PC-9 (cell line): ENCODE measurements around the gene S100B. TPM values are rescaled to one million over a fixed set of nuclear protein-coding genes. Genes with fewer than 3 reads are reported as not detected.
A peak's percentile ranks its signal among the peaks of the same experiment; 100 is the strongest.

ENCODE experiments used
- BruUV-seq: library from RNA; stranded (reverse); fragments of 400-500 nt; replicated peaks from 2 replicates; lab custom pipeline; 2021; lab: Mats Ljungman, UMichigan
- CTCF ChIA-PET: fragments of 300-600 bp; sonication (Branson Sonifier 250); formaldehyde crosslinking; loops from one replicate; lab custom pipeline; 2022; ENCODE audit warnings: antibody characterized with exemption; lab: Charles Lee
- POLR2A ChIA-PET: fragments of 300-600 bp; sonication (Branson Sonifier 250); formaldehyde crosslinking; loops from one replicate; lab custom pipeline; 2022; ENCODE audit warnings: antibody characterized with exemption; ENCODE audit not compliant: unreplicated experiment; lab: Charles Lee
- DNase-seq, 2 experiments: peaks; one replicate each; pipeline versions ENCODE4 v3.0.0 to v3.0.0-alpha.2; 2015 to 2022; ENCODE audit warnings: mixed read lengths in 1 of 2
- H2AFZ ChIP-seq: fragments of 200-600 bp; sonication (generic); 2 replicates; pipeline ENCODE4 v1.8.1; 2017; ENCODE audit warnings: antibody characterized with exemption
- H3F3A ChIP-seq: fragments of 200-600 bp; sonication (generic); 2 replicates; pipeline ENCODE4 v1.8.1; 2017; ENCODE audit warnings: antibody characterized with exemption, mild to moderate bottlenecking, low read depth; ENCODE audit not compliant: insufficient read depth
- H3K27ac ChIP-seq: fragments of 200-600 bp; sonication (generic); 2 replicates; pipeline ENCODE4 v1.6.1; 2016; ENCODE audit warnings: mixed run types
- H3K27me3 ChIP-seq: fragments of 200-600 bp; sonication (generic); 2 replicates; pipeline ENCODE4 v1.6.1; 2016; ENCODE audit warnings: low read depth, mixed run types; ENCODE audit not compliant: insufficient read depth
- H3K36me3 ChIP-seq: fragments of 200-600 bp; sonication (generic); 2 replicates; pipeline ENCODE4 v1.6.1; 2016; ENCODE audit warnings: low read depth, mixed run types
- H3K4me1 ChIP-seq: fragments of 200-600 bp; sonication (generic); replicated peaks from 2 replicates; pipeline ENCODE4 v1.6.1; 2016; ENCODE audit warnings: mixed run types; ENCODE audit not compliant: insufficient read depth
- H3K4me2 ChIP-seq: fragments of 200-600 bp; sonication (generic); 2 replicates; pipeline ENCODE4 v1.6.1; 2017; ENCODE audit warnings: mixed run types
- H3K4me3 ChIP-seq: fragments of 200-600 bp; sonication (generic); 2 replicates; pipeline ENCODE4 v1.6.1; 2016; ENCODE audit warnings: mixed run types
- H3K79me2 ChIP-seq: fragments of 200-600 bp; sonication (generic); 2 replicates; pipeline ENCODE4 v1.6.1; 2017; ENCODE audit warnings: low read depth, mixed run types
- H3K9me2 ChIP-seq: fragments of 200-600 bp; sonication (generic); 2 replicates; pipeline ENCODE4 v1.8.1; 2017; ENCODE audit warnings: mild to moderate bottlenecking; ENCODE audit not compliant: insufficient read depth
- H3K9me3 ChIP-seq: fragments of 200-600 bp; sonication (generic); 2 replicates; pipeline ENCODE4 v1.8.1; 2016; ENCODE audit warnings: low read depth; ENCODE audit not compliant: insufficient read depth
- H4K20me1 ChIP-seq: fragments of 200-600 bp; sonication (generic); 2 replicates; pipeline ENCODE4 v1.8.1; 2017; ENCODE audit not compliant: insufficient read depth
- CTCF ChIP-seq: fragments of 200-600 bp; sonication (generic); conservative IDR thresholded peaks from 2 replicates; pipeline ENCODE4 v1.6.1; 2017; ENCODE audit warnings: mixed run types, antibody characterized with exemption, mild to moderate bottlenecking, moderate library complexity
- EZH2 ChIP-seq: fragments of 200-600 bp; sonication (generic); IDR thresholded peaks from 2 replicates; pipeline ENCODE4 v1.8.0; 2017; ENCODE audit warnings: antibody characterized with exemption, low read depth
- intact Hi-C: fragments of 100-400 bp; cut with micrococcal nuclease; formaldehyde crosslinking; loops from one replicate; pipeline ENCODE4 v1.10.0; 2022; ENCODE audit not compliant: unreplicated experiment
- total RNA-seq: library from RNA; stranded (reverse); gene quantifications from 2 replicates; pipeline ENCODE4 v1.2.3, GENCODE V29; 2021

The S100B gene
- total RNA-seq, 1 experiment from 2014 or later = not detected

GRCh38 chr21:46605767-46606426 is 1.0 kb upstream of the S100B start:
- CTCF ChIA-PET = no interaction called here

DNA sequence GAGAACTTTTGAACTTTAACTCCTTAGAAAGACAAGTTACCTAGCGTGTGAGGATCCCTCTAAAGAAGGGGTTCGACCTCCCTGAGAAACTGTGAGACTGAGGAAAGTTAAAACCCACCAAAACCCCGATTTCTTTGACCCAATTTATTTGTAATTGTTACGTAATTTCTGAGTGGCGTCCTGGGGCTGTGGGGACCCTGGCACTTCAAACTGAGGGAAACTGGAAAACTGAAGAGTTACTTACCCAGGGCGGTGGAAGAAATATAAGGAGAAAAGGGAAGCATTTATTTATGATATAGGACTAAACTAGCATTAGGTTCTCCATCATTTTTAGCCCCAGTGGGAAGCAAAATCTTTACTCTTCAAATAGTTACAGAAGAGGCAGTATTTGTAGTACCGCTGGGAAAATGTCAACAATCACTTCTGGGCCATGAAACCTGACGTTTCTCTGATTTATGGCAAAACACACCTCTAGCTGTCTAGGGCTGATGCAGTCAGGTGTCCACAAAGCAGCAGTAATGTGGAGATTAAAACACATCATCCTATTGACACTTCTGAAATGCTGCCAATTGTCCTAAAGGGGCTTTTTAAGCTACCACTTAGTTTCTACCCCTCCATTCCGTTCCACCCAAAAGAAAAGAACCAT is 430 bp downstream of the S100B start:
- Histone ChIP-seq H3K4me1 (no peaks in the 10 kb centered on the region), H3K9me3 (no peaks in the 10 kb centered on the region), H3K27me3 (no peaks in the 10 kb centered on the region; the same call in 1 of the 2 replicates), H3F3A (no peaks in the 10 kb centered on the region), H3K36me3 (no peaks in the 10 kb centered on the region), H3K9me2 (no peaks in the 10 kb centered on the region), H3K79me2 (no peaks in the 10 kb centered on the region), H2AFZ (no peak overlapping the region), H3K4me3 (no peak overlapping the region), H4K20me1 (no peaks in the 10 kb centered on the region), H3K4me2 (no peak overlapping the region), H3K27ac (no peak overlapping the region)
- intact Hi-C loops = no loop called here
- ChIA-PET CTCF (no interaction called here), POLR2A (no interaction called here)
- no TSS peak for BruUV-seq
- no peak for DNase-seq
- no peak for TF ChIP-seq EZH2
- TF ChIP-seq CTCF = no peak

More at GRCh38 chr21:46605767-46606426, 1.0 kb upstream of the S100B start:
- TF ChIP-seq CTCF (no peak), EZH2 (no peak)
- POLR2A ChIA-PET = no interaction called here
- H3K9me2 ChIP-seq = no peaks in the 10 kb centered on the region
- no peaks in the 10 kb centered on the region for H3K4me1 ChIP-seq
- no peaks in the 10 kb centered on the region; the same call in 1 of the 2 replicates for H3K27me3 ChIP-seq
- H3K27ac ChIP-seq = no peak overlapping the region
- no peaks in the 10 kb centered on the region for H4K20me1 ChIP-seq
- H3K36me3 ChIP-seq = no peaks in the 10 kb centered on the region
- DNase-seq = no peak
- H3K9me3 ChIP-seq = no peaks in the 10 kb centered on the region
- no peak overlapping the region for H3K4me3 ChIP-seq
- no peaks in the 10 kb centered on the region for H3K79me2 ChIP-seq
- no peak overlapping the region for H2AFZ ChIP-seq
- no peak overlapping the region for H3K4me2 ChIP-seq
- BruUV-seq = no TSS peak
- intact Hi-C loops = no loop called here
- no peaks in the 10 kb centered on the region for H3F3A ChIP-seq

DNA sequence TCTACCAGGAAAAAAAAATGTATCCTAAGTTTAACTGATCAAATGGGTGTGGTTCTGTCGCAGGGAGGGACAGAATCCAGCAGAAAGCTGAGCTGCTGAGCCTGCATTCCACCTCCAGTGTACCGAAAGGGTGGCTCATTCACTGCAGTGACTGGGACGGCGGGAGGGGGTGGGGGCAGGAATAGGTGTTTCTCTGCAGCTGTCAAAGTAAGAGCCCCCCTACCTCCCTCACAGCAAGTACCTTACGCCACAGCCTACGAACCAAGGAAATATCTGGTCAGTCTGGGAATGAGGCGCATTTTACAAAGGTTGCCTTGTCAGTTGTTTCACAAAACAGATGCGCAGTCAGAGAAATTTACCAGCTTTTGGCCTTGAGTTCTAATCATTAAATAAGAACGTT is 1.7 kb downstream of the S100B start:
- no peak overlapping the region for H3K27ac ChIP-seq
- POLR2A ChIA-PET = interaction anchor here (0.6 kb wide), 1 partner anchor 30 kb away, joined by 4 read pairs; no protein-coding TSS in a partner anchor

More for the DNA sequence above, 1.7 kb downstream of the S100B start:
- TF ChIP-seq CTCF (no peak), EZH2 (no peak)
- H3K4me1 ChIP-seq = no peaks in the 10 kb centered on the region
- H2AFZ ChIP-seq = no peak overlapping the region
- peak in 1 of 2 experiments; percentile 20 for DNase-seq
- CTCF ChIA-PET = interaction anchor here (0.6 kb wide), 1 partner anchor 37 kb away, joined by 14 read pairs; no protein-coding TSS in a partner anchor
- H3K27me3 ChIP-seq = no peaks in the 10 kb centered on the region; the same call in 1 of the 2 replicates
- H3K36me3 ChIP-seq = no peaks in the 10 kb centered on the region
- no peaks in the 10 kb centered on the region for H3K9me3 ChIP-seq
- H3F3A ChIP-seq = no peaks in the 10 kb centered on the region
- H3K79me2 ChIP-seq = no peaks in the 10 kb centered on the region
- H4K20me1 ChIP-seq = no peaks in the 10 kb centered on the region
- H3K4me3 ChIP-seq = no peak overlapping the region
- no peak overlapping the region for H3K4me2 ChIP-seq
- no peaks in the 10 kb centered on the region for H3K9me2 ChIP-seq
- no TSS peak for BruUV-seq
- intact Hi-C loops = no loop called here
